ENCODE data around the gene NPIPB4. TPM values are rescaled to one million over a fixed set of nuclear protein-coding genes. Genes with fewer than 3 reads are reported as not detected.
"Not testable (repeated sequence)": the region's sequence is repeated elsewhere in the genome, so short reads cannot be mapped to it uniquely, and the experiment has no call there.

Gene NPIPB4
- total and polyA plus RNA-seq, 2 donors (not counting 3 experiments of a cell fraction or from before 2014, with no cell fraction given): 36.1 to 282 TPM

DNA sequence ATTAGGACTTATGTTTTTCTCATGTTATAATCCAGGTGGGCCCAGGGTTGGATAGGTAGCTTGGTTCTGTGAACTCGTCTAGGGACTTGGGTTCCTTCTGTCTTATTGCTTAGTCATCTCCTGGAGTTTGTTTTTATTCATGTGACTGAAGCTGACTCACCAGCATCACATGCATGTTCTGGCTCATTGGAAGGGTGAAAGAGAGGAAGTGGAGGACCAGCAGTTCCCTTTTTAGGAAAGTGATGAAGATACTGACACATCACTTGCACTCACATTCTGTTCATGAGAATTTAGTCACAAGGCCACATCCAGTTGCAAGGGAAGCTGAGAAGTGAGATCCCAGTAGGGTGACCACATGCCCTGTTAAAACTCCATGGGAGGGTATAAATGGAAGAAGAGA, 67.0 kb downstream of the NPIPB4 start:
- POLR2A ChIA-PET; H3K4me1 ChIP-seq (ENCODE audit: control insufficient read depth, extremely low read depth, insufficient read depth, low read length): not testable (repeated sequence)

More for the DNA sequence above, 67.0 kb downstream of the NPIPB4 start:
- H3K9me1 ChIP-seq (replicated peaks; ENCODE audit: control insufficient read depth, extremely low read depth, insufficient read depth, low read length); DNase-seq (ENCODE audit: low read depth, low spot score); H3K4me3 ChIP-seq (replicated peaks in 1 of 3; ENCODE audit: insufficient read depth in 1 of 3, low read depth in 1 of 3, low read length in 3 of 3); H2AFZ ChIP-seq (ENCODE audit: low read depth, low read length); H3K36me3 ChIP-seq (ENCODE audit: control insufficient read depth in 2 of 2, extremely low read depth in 1 of 2, insufficient read depth in 2 of 2, low read length in 2 of 2); dilution Hi-C loops (cut with MboI; ENCODE audit: extremely low pct_ligation_motif_present, low sequenced_read_pairs); BruUV-seq (replicated peaks); CTCF ChIA-PET; H3K79me2 ChIP-seq (ENCODE audit: control insufficient read depth, insufficient read depth, low read length); H3K9ac ChIP-seq (replicated peaks; ENCODE audit: extremely low read depth, insufficient read depth, low read length); H3K9me3 ChIP-seq (replicated peaks; ENCODE audit: control insufficient read depth, insufficient read depth, low read length); H3K27me3 ChIP-seq (ENCODE audit: control insufficient read depth in 2 of 2, insufficient read depth in 2 of 2, low read length in 2 of 2); intact Hi-C loops (cut with micrococcal nuclease); H4K20me1 ChIP-seq (replicated peaks; ENCODE audit: control insufficient read depth, extremely low read depth, insufficient read depth, low read length); H3K4me2 ChIP-seq (ENCODE audit: insufficient read depth, low read length): not testable (repeated sequence)
- H3K27ac ChIP-seq (ENCODE audit: insufficient read depth, low read depth, low read length): peak overlapping the region; percentile 37
- FAIRE-seq: peak; percentile 95

Small RNA genes lying within 50 kb of the gene (small RNA-seq; reads per million reads assigned to genes)
- not detected for gene AC092375.3 (ENCODE audit: insufficient read depth, insufficient read length, low read depth, low replicate concordance)

Other genes with a start within 250 kb of the NPIPB4 start
- gene IGSF6, start 205.1 kb downstream of the NPIPB4 start, total RNA-seq: not detected in 2 replicates
- gene IGSF6, start 205.1 kb downstream of the NPIPB4 start, polyA plus RNA-seq: not detected in 2 replicates
- gene OTOA, start 193.8 kb downstream of the NPIPB4 start, total RNA-seq: 0.22 TPM in 1 of 2 replicates, not detected in the other
- 0.05 TPM in 1 of 2 replicates, not detected in the other for gene OTOA, start 193.8 kb downstream of the NPIPB4 start, polyA plus RNA-seq
- gene UQCRC2, start 95.6 kb upstream of the NPIPB4 start, total RNA-seq: 189 and 207 TPM in 2 replicates
- gene UQCRC2, start 95.6 kb upstream of the NPIPB4 start, polyA plus RNA-seq: 94.8 and 132 TPM in 2 replicates
- gene PDZD9, start 143.4 kb upstream of the NPIPB4 start, total RNA-seq: not detected in 2 replicates
- not detected in 2 replicates for gene PDZD9, start 143.4 kb upstream of the NPIPB4 start, polyA plus RNA-seq
- 22.0 and 23.2 TPM in 2 replicates for gene MOSMO, start 150.4 kb upstream of the NPIPB4 start, total RNA-seq
- 11.9 and 15.9 TPM in 2 replicates for gene MOSMO, start 150.4 kb upstream of the NPIPB4 start, polyA plus RNA-seq
- gene VWA3A, start 234.8 kb upstream of the NPIPB4 start, total RNA-seq: 0.46 and 0.84 TPM in 2 replicates
- 0.02 and 0.12 TPM in 2 replicates for gene VWA3A, start 234.8 kb upstream of the NPIPB4 start, polyA plus RNA-seq